KMS-11 (cell line): ENCODE measurements around the gene RNU4-1.

Experiments
- H2AFZ ChIP-seq: fragments of 200-600 bp; sonication (generic); 2 replicates; pipeline ENCODE4 v1.6.1; 2016; ENCODE audit warnings: antibody characterized with exemption, mixed run types, low read depth
- H3K27ac ChIP-seq: fragments of 200-600 bp; sonication (generic); 2 replicates; pipeline ENCODE4 v1.6.1; 2016; ENCODE audit warnings: mild to moderate bottlenecking, mixed run types
- H3K27me3 ChIP-seq: fragments of 200-600 bp; sonication (generic); 2 replicates; pipeline ENCODE4 v1.6.1; 2017; ENCODE audit warnings: mild to moderate bottlenecking, low read depth, mixed run types, moderate library complexity; ENCODE audit not compliant: insufficient read depth
- H3K36me3 ChIP-seq: fragments of 200-600 bp; sonication (generic); 2 replicates; pipeline ENCODE4 v1.6.1; 2017; ENCODE audit warnings: mild to moderate bottlenecking, mixed run types; ENCODE audit not compliant: insufficient read depth
- H3K4me1 ChIP-seq: fragments of 200-600 bp; sonication (generic); 2 replicates; pipeline ENCODE4 v1.6.1; 2016; ENCODE audit warnings: mild to moderate bottlenecking, low read depth, mixed run types; ENCODE audit not compliant: poor library complexity, severe bottlenecking
- H3K4me2 ChIP-seq: fragments of 200-600 bp; sonication (generic); 2 replicates; pipeline ENCODE4 v1.7.0; 2016; ENCODE audit warnings: mild to moderate bottlenecking, mixed run types
- H3K4me3 ChIP-seq: fragments of 200-600 bp; sonication (generic); IDR thresholded peaks from 2 replicates; pipeline ENCODE4 v1.6.1; 2017; ENCODE audit warnings: low read depth, low read length, mixed read lengths; ENCODE audit not compliant: insufficient read depth
- H3K79me2 ChIP-seq: fragments of 200-600 bp; sonication (generic); 2 replicates; pipeline ENCODE4 v1.6.1; 2016; ENCODE audit warnings: low read depth, mixed run types; ENCODE audit not compliant: insufficient read depth
- H3K9ac ChIP-seq: fragments of 200-600 bp; sonication (generic); 2 replicates; pipeline ENCODE4 v1.6.1; 2016; ENCODE audit warnings: mild to moderate bottlenecking, mixed run types
- H4K20me1 ChIP-seq: fragments of 200-600 bp; sonication (generic); 2 replicates; pipeline ENCODE4 v1.6.1; 2016; ENCODE audit warnings: mild to moderate bottlenecking, mixed run types; ENCODE audit not compliant: insufficient read depth
- CTCF ChIP-seq: fragments of 200-600 bp; sonication (generic); conservative IDR thresholded peaks from 2 replicates; pipeline ENCODE4 v1.6.1; 2017; ENCODE audit warnings: low read depth, mild to moderate bottlenecking, antibody characterized with exemption, low read length, moderate library complexity, mixed read lengths

RNU4-1 gene

GRCh38 chr12:120262852-120263747 lies 29.9 kb downstream of the RNU4-1 start:
- no peak overlapping the region for H3K27ac ChIP-seq
- H3K4me2 ChIP-seq: no peak overlapping the region
- no peak overlapping the region for H3K4me3 ChIP-seq
- no peaks in the 10 kb centered on the region for H3K79me2 ChIP-seq
- H3K4me1 ChIP-seq: no peaks in the 10 kb centered on the region
- no peaks in the 10 kb centered on the region for H3K27me3 ChIP-seq
- H3K9ac ChIP-seq: no peak overlapping the region
- no peak for TF ChIP-seq CTCF
- H4K20me1 ChIP-seq: no peaks in the 10 kb centered on the region
- H3K36me3 ChIP-seq: no peaks in the 10 kb centered on the region
- H2AFZ ChIP-seq: no peak overlapping the region

- Histone ChIP-seq H3K4me2 (no peak overlapping the region), H3K27me3 (no peaks in the 10 kb centered on the region), H3K4me3 (no peak overlapping the region), H3K4me1 (no peaks in the 10 kb centered on the region), H2AFZ (no peak overlapping the region), H4K20me1 (no peaks in the 10 kb centered on the region), H3K79me2 (no peaks in the 10 kb centered on the region), H3K36me3 (no peaks in the 10 kb centered on the region), H3K9ac (no peak overlapping the region), H3K27ac (no peak overlapping the region)
- no peak for TF ChIP-seq CTCF
Measured at GRCh38 chr12:120261951-120262851, 30.8 kb downstream of the RNU4-1 start.

GRCh38 chr12:120260607-120261006 lies 32.4 kb downstream of the RNU4-1 start:
- no peaks in the 10 kb centered on the region for H3K27me3 ChIP-seq
- H3K79me2 ChIP-seq: no peaks in the 10 kb centered on the region
- H3K4me3 ChIP-seq: no peak overlapping the region
- no peaks in the 10 kb centered on the region for H4K20me1 ChIP-seq
- TF ChIP-seq CTCF: no peak
- no peaks in the 10 kb centered on the region for H3K36me3 ChIP-seq
- H3K9ac ChIP-seq: no peak overlapping the region
- no peak overlapping the region for H3K4me2 ChIP-seq
- no peak overlapping the region for H3K27ac ChIP-seq
- no peak overlapping the region for H2AFZ ChIP-seq
- no peaks in the 10 kb centered on the region for H3K4me1 ChIP-seq

GRCh38 chr12:120259418-120260202 lies 33.4 kb downstream of the RNU4-1 start:
- TF ChIP-seq CTCF: no peak
- Histone ChIP-seq H3K4me3 (no peak overlapping the region), H3K79me2 (no peaks in the 10 kb centered on the region), H3K9ac (no peak overlapping the region), H3K36me3 (no peaks in the 10 kb centered on the region), H2AFZ (no peak overlapping the region), H4K20me1 (no peaks in the 10 kb centered on the region), H3K27ac (no peak overlapping the region), H3K27me3 (no peaks in the 10 kb centered on the region), H3K4me1 (no peaks in the 10 kb centered on the region), H3K4me2 (no peak overlapping the region)
